ENCODE results near the gene CLPSL1. TPM values are rescaled to one million over a fixed set of nuclear protein-coding genes. Genes with fewer than 3 reads are reported as not detected.

CLPSL1 gene
- total RNA-seq, 1 donor from 2014 or later = not detected

DNA sequence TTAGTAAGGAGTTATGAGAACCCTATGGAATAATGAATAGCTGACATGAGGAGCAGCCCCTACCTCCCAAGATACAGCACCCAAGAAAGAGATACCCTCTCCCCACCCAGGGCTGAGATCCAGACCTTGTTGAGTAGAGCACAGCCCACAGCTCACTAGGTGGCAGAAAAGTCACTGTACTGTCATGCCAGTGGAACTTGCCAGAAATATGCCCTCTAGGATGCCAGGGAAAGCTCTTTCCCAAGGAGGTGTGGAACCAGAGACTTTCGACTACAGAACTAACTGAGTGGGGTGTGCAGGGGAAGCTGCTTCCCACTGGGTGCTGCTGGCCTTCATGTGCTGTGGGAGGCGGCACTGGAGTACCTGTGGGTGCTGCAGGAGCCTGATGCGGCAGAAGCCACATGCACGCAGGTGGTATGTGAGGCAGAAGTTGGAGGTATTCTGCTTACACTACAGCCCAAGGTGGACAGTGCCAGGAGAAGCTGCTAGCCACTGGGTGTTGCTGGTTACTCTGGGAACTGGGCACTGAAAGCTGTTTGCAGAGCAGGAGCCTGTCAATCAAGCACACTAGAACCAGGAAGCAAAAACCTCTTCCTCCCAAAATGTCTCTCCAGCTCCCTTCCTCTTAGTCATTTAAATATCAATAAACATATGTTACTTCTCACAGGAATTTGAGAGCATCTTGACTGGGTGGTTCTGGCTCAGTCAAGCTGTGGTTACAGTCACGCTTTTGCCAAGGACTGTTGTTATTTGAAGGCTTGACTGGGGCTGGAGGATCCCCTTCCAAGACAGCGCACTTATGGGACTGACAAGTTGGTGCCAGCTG is 26.2 kb upstream of the CLPSL1 start:
- DNase-seq = no peak
- Histone ChIP-seq H3K4me1 (no peaks in the 10 kb centered on the region), H3K27me3 (peaks cover 4% of the 10 kb centered on the region), H3K27ac (no peak overlapping the region), H3K36me3 (no peaks in the 10 kb centered on the region), H3K4me3 (no peak overlapping the region), H3K9me3 (no peaks in the 10 kb centered on the region)
- ATAC-seq = peak; percentile 65
- intact Hi-C loops (cut with DNase I) = no loop called here
- TF ChIP-seq, protein P1, sequence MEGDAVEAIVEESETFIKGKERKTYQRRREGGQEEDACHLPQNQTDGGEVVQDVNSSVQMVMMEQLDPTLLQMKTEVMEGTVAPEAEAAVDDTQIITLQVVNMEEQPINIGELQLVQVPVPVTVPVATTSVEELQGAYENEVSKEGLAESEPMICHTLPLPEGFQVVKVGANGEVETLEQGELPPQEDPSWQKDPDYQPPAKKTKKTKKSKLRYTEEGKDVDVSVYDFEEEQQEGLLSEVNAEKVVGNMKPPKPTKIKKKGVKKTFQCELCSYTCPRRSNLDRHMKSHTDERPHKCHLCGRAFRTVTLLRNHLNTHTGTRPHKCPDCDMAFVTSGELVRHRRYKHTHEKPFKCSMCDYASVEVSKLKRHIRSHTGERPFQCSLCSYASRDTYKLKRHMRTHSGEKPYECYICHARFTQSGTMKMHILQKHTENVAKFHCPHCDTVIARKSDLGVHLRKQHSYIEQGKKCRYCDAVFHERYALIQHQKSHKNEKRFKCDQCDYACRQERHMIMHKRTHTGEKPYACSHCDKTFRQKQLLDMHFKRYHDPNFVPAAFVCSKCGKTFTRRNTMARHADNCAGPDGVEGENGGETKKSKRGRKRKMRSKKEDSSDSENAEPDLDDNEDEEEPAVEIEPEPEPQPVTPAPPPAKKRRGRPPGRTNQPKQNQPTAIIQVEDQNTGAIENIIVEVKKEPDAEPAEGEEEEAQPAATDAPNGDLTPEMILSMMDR (IDR thresholded peaks at IDR 0.05) = no peak

- Histone ChIP-seq H3K9me3 (no peaks in the 10 kb centered on the region), H3K27ac (no peak overlapping the region), H3K4me3 (no peak overlapping the region), H3K4me1 (no peaks in the 10 kb centered on the region), H3K36me3 (no peaks in the 10 kb centered on the region), H3K27me3 (peaks cover 5% of the 10 kb centered on the region)
- ATAC-seq (no peak), DNase-seq (no peak)
- intact Hi-C loops (cut with DNase I) = no loop called here
- TF ChIP-seq, protein P1 (IDR thresholded peaks at IDR 0.05) = no peak
Measured at GRCh38 chr6:35755278-35755924, 25.4 kb upstream of the CLPSL1 start.

GRCh38 chr6:35757456-35758123 is 23.2 kb upstream of the CLPSL1 start:
- Histone ChIP-seq H3K36me3 (no peaks in the 10 kb centered on the region), H3K4me3 (no peak overlapping the region), H3K27me3 (peaks cover 24% of the 10 kb centered on the region), H3K27ac (no peak overlapping the region), H3K4me1 (no peaks in the 10 kb centered on the region), H3K9me3 (no peaks in the 10 kb centered on the region)
- intact Hi-C loops (cut with DNase I) = no loop called here
- ATAC-seq = no peak
- TF ChIP-seq, protein P1 (IDR thresholded peaks at IDR 0.05) = no peak
- no peak for DNase-seq

GRCh38 chr6:35759426-35759825 is 21.4 kb upstream of the CLPSL1 start:
- intact Hi-C loops (cut with DNase I) = no loop called here
- Histone ChIP-seq H3K27me3 (peaks cover 37% of the 10 kb centered on the region), H3K27ac (no peak overlapping the region), H3K36me3 (no peaks in the 10 kb centered on the region), H3K4me3 (no peak overlapping the region), H3K4me1 (no peaks in the 10 kb centered on the region), H3K9me3 (no peaks in the 10 kb centered on the region)
- TF ChIP-seq, protein P1 (IDR thresholded peaks at IDR 0.05) = no peak
- DNase-seq = no peak
- no peak for ATAC-seq

DNA sequence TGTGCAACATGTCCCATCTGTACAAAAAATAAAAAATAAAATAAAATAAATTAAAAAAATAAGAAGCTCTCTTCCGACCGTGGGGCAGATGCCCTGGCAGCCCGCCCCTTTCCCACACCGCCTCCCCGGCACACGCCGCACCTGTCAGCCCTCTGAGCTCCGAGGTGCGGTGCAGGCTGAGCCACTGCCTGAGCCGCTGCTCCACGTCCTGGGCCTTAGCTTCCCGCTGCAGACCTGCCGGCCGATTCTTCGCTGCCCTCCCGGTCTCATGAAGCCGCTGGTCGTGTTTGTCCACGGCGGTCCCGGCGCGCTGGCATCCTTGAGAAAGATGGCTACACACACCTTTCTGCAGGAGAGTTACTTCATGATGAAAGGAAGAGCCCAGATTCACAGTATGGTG is 15.1 kb upstream of the CLPSL1 start:
- Histone ChIP-seq H3K27ac (no peak overlapping the region), H3K9me3 (no peaks in the 10 kb centered on the region), H3K27me3 (peaks cover 44% of the 10 kb centered on the region), H3K36me3 (no peaks in the 10 kb centered on the region), H3K4me3 (no peak overlapping the region), H3K4me1 (no peaks in the 10 kb centered on the region)
- ATAC-seq (no peak), DNase-seq (peak; percentile 46)
- TF ChIP-seq, protein P1 (IDR thresholded peaks at IDR 0.05) = no peak
- intact Hi-C loops (cut with DNase I) = no loop called here
